Stimulated activated CD4-positive, alpha-beta T cell treated with anti-CD3 and anti-CD28 coated beads, TNF-alpha, amount 100 ng/mL, for 24 hours (primary cell): ENCODE data around the gene HS3ST6.
A peak's percentile ranks its signal among the peaks of the same experiment; 100 is the strongest.
"Not testable (repeated sequence)": the region's sequence is repeated elsewhere in the genome, so short reads cannot be mapped to it uniquely, and the experiment has no call there.

Experiments used
- DNase-seq, 3 experiments: peaks; one replicate each; pipeline ENCODE4 v3.0.0-alpha.2; 2020; ENCODE audit warnings: low read depth in 3 of 3

The HS3ST6 gene

GRCh38 chr16:1877804-1878203 is 40.4 kb downstream of the HS3ST6 start:
- DNase-seq: no peak

- no peak for DNase-seq
Measured at GRCh38 chr16:1877089-1877488, 41.1 kb downstream of the HS3ST6 start.

GRCh38 chr16:1876468-1876867 is 41.7 kb downstream of the HS3ST6 start:
- no peak for DNase-seq

- DNase-seq: not testable (repeated sequence)
Measured at GRCh38 chr16:1876066-1876465, 42.1 kb downstream of the HS3ST6 start.

- no peak for DNase-seq
Measured at GRCh38 chr16:1874854-1875253, 43.4 kb downstream of the HS3ST6 start.

- peak in 2 of 3 experiments; percentile 15 to 39 for DNase-seq
Measured at GRCh38 chr16:1871974-1872635, 46.1 kb downstream of the HS3ST6 start, which contains the start of gene MEIOB. Gene MEIOB (minus strand): TSS chr16:1872164. CDS start chr16:1868175, 3,989 bp downstream.

- DNase-seq: no peak
Measured at GRCh38 chr16:1870365-1871082, 47.7 kb downstream of the HS3ST6 start.

- DNase-seq: no peak
Measured at GRCh38 chr16:1865902-1866690, 52.1 kb downstream of the HS3ST6 start.

- DNase-seq: no peak
Measured at GRCh38 chr16:1863681-1864460, 54.3 kb downstream of the HS3ST6 start.

GRCh38 chr16:1862394-1862793 is 55.8 kb downstream of the HS3ST6 start:
- no peak for DNase-seq

- no peak for DNase-seq
Measured at GRCh38 chr16:1861730-1862129, 56.5 kb downstream of the HS3ST6 start.
